SW 1271 (cell line): ENCODE measurements around the gene OR52N2.
A peak's percentile ranks its signal among the peaks of the same experiment; 100 is the strongest.

ENCODE experiments used
- DNase-seq, 2 experiments: peaks; one replicate each; lab custom pipeline; 2025; lab: John Stamatoyannopoulos, UW

Gene OR52N2

DNA sequence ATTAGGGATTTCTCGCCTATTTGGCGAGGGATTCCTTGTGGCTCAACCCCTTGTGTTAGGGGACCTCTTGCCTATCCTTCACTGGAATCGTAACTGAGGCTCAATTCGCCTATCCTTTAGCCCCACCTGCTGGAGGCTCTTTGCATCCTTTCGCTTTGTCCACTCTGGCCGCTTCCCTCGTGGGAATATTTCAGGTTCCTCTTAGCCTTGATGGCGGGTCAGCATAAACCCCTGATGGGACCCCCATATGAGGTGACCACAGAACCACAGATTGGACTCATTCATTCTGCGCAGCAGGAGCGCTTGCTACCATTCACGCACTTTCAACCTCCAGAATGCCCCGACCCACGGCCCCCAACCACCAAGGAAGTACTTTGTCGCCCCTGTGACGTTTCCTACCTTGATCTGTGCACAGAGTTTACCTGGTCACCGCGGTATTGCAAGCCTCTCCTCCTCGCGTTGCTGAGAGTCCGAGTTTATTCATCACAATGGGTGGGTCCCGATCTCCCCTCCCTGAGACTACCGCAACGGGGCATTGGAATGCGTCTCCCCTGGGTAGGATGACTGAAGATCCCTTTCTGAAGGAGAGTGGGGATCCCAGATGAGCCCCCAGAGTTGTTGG lies at the start of gene OR52N2:
TSS of gene OR52N2 (plus strand) at position 425 of the 622 bp plus-strand sequence. CDS start 11,412 bp downstream, outside the sequence.
- DNase-seq = peak; percentile 35 to 64

DNA sequence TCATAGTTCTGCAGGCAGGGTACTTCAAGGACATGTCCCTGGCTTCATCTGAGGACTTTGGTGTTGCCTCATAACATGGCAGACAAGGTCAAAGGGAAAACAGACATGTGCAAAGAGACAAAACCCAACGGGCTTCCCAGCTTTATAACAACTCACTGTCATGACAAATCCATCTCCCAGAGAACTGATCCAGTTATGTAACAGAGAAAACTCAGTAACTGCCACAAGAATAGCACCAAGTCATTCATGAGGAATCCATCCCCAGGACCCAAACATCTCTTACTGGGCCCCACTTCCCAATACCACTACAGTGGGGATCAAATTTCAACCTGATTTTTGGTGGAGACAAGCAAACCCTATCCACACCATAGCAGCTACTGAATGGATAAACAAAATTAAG lies 41.7 kb upstream of the OR52N2 start:
- no peak for DNase-seq

DNA sequence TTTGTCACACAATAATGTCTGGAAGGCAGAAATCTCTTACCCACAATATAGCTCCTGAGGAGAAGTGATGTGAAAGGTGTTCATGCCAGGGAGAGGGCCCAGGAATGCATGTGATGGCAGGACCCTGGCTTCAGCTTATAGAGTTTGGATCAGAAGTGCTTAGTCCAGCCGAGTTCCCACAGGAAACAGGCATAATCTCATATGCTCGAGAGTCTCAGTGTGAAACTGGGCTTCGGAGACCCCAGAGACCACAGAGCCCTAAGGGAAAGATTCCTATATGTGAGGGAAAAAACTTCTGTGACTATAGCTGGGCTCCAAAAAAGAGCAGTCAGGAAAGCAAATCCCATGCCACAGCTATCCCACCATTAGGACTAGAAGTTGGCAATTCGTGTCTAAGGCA lies 25.5 kb upstream of the OR52N2 start, which contains the start of gene OR52N5:
TSS of gene OR52N5 (minus strand) at position 101 of the 400 bp plus-strand sequence. CDS start 4,721 bp downstream, outside the sequence.
- DNase-seq = no peak

DNA sequence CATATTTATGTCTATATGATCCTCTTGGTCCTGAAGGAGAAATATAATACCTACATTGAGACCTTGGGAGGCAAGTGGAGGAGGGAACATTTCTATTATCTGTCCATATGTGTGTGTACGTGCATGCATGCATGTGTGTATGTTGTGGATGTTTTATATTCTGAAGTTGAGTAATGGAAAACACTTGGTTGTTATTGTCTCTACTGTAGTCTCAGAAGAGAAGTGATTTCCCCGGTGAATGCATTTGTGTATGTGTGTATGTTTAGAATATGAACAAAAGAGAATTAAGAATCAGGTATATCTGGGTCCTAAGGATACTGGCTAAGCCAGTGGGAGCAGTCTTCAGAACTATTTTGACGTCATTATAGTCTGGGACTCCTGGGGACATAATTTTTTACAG lies 17.6 kb upstream of the OR52N2 start, which contains the start of gene OR52N1:
TSS of gene OR52N1 (minus strand) at position 101 of the 400 bp plus-strand sequence. CDS start 2,449 bp downstream, outside the sequence.
- no peak for DNase-seq

DNA sequence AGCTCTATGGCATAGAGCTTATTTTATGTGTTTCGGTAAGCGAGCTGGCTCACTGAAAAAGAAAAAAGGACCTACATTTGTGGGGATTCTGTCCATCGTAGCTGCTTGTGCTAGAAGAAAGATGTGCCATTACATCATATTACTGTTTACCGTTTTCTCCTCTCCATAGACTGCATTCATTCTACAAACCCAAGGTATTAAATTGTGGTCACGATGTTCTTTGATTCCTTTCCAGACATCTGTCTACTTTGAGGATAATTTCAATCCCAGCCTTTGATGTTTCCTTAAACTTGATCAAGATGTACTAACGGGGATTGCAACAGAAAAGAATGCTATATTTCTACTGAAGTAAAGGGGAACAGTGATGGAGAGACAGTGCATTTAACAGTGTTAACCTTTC lies 12.2 kb upstream of the OR52N2 start:
- DNase-seq = no peak

DNA sequence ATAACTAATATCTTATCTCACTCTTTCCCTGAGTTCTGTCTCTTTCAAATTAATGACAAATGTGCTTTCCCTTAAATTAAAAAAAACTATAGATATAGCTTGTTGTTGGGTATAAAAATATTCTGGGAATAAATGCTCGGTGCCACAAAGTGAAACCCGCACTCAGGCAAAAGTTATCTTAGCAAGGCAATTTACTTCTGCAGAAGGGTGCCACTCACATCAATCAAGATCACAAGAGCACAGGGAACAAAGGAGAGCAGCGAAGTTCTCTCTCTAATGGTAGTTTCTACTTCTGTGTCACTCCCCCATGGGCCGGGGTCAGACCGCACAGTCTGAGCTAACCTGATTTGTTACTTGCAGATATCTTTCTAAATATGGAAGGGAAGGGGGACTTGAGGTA lies 4.7 kb upstream of the OR52N2 start:
- DNase-seq = no peak

DNA sequence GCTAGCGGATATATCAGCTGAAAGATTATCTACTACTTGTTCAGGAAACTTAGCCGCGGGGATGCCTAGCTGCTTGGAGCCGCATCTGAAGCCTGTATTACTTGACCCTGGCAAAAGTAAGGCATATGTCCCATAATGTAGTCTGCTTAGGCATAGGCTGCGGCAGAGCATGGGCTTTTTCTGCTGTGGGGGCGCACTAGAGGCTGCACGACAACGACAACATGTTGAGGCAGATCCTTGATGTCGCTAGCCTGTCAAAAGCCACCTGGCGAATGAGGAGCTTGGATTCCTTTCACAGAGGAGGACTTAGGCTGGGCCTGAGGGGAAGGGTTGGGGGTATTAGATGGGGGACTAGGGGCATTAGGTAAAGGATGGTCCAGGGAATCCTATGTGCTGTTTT lies 1.1 kb upstream of the OR52N2 start:
- DNase-seq = no peak

DNA sequence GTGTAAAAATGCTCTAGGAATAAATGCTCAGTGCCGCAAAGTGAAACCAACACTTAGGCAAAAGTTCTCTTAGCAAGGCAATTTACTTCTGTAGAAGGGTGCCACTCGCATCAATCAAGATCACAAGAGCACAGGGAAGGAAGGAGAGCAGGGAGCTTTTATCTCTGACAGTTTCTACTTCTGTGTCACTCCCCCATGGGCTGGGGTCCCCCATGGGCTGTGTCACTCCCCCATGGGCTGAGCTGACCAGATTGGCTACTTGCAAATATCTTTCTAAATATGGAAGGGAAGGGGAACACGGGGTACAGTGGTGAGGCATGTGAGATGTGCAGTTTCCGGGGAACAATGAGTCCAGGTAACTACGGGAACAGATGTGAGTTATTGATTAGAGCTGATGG lies 397 bp downstream of the OR52N2 start:
- DNase-seq = no peak

DNA sequence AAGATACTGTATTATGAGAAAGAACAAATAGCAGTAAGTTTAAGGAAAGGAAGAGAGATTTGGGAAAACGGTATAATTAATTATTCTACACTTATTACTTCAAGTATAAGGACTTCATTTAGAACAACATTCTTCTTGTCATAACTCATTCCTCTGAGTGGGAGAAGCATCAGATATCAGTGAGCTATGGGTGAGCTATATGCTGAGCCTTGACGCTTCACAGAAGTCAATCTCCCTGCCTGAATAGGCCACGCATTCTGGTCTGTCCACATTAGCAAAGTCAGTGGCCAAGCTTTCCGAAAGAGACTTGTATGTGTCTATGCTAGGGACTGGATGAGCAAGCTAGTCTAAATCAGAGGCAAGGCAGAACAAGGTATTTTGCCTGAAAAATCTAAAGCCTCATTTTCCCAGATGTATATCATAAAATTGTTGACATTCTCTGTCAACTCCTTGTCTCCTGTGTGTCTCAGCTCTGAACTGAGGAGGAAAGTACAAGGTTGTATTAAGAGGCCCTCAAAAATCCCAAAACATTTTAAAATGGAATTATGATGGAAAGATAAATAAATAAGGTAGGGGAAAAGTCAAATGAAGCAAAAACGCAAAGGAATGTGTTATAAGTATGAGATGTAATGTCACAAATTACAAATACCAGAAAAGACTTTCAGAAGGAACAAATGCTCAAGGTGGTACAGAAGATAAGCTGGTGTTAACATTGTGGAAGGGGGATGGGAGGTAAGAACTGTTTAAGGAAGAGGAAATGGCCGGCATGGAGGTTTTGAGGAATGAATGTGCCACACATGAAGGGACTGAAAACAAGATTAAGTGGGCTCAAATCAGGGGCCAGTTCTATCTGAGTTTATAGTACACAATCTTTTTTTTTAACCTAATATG lies 1.4 kb downstream of the OR52N2 start:
- DNase-seq = no peak

DNA sequence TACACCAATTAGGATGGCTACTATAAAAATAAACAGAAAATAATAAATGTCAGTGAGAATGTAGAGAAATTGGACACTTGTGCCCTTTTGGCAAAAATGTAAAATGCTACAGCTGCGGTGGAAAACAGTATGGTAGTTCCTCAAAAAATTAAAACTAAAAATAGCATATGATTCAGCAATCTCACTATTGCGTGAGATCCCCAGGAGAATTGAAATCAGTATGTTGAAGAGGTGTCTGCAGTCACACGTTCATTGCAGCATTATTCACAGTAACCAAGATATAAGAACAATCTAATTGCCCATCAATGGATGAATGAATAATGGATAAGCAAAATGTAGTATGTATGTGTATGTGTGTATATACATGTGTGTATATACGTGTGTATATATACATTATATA lies 6.8 kb downstream of the OR52N2 start:
- no peak for DNase-seq

DNA sequence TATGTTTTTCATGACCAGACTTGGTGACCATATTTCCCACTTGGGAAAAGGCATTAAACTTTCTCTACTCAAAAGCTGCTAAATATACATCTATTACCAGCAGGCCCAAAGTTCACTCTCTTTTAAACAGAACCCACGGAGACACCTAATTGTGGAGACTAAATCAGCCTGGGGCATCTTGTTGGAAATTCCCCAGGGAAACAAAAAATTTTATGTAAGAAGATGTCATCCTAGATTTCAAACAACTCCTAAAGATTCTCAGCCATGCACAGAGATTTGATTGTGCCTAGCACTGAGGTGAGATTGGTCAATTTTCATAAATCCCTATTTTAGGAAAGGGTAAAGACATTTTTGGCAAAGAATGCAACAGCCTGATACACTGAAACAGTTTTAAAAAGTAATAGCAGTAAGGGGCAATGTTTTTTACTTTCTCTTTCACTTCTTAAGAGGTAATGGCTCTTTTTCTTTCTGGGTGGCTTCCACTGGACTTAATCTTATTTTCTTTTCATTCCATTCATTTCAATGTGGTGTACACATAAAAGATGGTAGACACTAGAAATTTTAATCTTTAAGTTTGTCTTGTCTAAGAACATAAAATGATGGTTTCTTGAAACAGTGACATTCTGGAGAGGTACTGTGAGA lies 9.6 kb downstream of the OR52N2 start:
- DNase-seq = no peak

DNA sequence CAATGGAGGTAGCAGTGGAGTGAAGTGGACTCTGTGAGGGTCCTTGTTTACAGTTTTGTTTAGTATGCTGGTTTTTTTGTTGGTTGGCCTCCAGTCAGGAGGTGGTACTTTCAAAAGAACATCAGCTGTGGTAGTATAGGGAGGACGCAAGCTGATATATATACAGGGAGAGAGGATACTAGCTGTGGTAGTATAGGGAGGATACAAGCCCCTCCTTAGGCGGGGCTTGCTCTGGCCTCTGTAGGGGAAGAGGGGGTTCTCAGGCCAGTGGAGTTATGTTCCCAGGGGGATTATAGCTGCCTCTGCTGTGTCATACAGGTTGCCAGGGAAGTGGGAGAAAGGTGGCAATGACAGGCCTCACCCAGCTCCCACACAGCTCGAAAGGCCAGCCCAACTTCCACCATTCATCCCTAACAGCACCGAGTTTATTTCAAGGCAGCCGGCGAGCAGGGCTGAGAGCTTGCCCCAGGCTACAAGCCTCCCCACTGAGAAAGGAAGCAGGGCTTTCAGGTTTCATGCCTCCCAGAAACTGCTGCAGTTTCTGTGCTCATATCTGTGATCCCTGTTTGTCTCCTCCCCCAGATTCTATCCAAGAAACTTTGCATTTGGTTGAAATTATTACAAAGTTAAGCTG lies 22.6 kb downstream of the OR52N2 start:
- DNase-seq = no peak

DNA sequence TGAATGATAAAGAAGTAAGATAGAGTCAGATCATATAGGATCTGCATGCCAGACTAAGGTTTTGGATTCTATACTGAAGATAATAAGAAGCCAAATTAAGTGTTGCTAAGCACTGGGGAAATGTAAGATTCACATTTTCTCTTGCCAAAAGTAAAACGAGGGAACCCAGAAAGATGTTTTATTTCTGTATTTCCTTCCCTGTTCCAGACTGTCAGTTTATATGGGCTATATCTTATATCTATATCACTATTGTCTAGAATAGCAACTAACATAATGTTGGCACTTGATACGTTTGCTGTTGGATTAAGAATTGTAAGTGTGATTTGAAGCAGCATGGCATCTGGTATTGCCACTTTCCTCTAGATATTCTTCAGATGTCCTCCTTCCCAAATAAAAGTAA lies 24.7 kb downstream of the OR52N2 start:
- no peak for DNase-seq

DNA sequence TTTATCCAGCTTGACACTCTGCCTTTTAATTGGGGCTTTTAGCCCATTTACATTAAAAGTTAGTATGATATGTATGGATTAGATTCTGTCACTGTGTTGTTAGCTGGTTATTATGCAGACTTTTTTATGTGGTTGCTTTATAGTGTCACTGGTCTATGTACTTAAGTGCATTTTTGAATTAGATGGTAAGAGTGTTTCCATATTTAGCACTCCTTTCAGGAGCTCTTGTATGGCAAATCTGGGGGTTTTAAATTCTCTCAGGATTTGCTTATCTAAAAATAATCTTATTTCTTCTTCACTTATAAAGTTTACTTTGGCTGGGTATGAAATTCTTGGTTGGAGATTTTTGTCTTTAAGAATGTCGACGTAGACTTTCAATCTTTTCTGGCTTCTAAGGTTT lies 29.0 kb downstream of the OR52N2 start:
- DNase-seq = no peak

DNA sequence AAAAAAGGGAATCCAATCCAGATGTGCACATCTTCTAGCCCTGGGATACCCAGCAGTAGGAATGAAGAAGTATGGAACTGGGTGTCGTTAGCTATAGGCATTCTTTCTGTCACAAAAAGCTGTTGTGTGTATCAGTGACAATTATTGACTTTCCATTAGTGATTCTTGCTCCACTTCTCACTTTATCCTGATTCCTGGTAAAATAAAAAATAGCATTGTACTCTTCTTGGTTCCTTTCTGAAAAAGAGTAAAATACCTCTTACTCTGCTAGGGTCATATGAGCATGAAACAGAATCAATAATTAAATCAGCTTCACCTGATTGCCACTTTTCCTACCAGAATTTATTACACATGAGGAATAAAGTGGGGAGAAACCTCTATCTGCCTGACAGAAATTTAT lies 33.1 kb downstream of the OR52N2 start, which contains the start of gene OR52E6:
TSS of gene OR52E6 (minus strand) at position 101 of the 400 bp plus-strand sequence. CDS start at position 101, 0 bp downstream.
- DNase-seq = no peak

DNA sequence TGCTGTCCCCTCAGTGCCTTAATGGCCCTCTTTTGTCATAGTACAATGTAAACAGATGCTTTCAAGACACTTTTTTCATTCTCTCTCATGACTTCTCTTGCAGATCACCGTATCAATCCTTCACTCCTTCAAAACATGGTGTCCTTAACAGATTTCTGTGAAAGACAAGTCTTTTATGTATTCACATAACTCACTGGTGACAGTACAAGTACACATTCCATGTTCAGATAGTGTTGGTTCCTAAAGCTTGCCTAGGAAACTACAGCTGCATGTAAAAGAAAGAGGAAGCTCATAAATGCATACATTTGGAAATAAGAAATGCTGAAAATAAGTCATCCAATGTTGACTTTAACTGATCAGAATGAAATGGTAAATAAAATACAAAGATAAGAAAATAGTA lies 38.0 kb downstream of the OR52N2 start:
- no peak for DNase-seq

DNA sequence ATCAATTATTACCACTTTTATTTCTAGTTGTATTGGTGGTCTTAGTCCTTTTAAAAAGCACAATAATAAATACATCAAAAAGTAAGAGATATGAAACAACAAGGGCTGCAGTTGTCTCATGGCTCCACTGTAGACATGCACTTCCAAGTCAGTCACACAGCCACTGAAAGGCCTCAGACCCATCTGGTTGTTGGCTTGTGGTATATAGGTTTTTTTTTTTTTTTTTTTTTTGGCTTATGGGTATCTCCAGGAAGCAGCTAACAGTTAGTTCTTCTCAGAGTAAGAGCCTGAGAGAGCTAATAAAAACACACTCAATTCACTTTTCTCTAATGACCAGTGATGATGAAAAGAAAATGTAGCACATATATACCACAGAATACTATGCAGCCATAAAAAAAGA lies 39.0 kb downstream of the OR52N2 start:
- no peak for DNase-seq

DNA sequence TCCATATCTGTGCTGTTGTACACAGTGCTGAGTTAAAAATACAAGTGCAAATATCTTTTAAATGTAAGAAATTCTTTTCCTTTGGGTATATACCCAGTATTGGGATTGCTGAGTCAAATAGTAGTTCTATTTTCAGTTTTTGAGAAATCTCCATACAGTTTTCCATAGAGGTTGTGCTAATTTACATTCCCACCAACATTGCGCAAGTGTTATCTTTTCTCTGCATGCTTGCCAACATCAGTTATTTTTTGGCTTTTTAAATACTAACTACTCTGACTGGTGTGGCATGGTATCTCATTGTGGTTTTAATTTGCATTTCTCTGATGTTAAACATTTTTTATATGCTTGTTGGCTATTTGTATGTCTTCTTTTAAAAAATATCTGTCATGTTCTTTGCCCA lies 42.3 kb downstream of the OR52N2 start:
- no peak for DNase-seq

DNA sequence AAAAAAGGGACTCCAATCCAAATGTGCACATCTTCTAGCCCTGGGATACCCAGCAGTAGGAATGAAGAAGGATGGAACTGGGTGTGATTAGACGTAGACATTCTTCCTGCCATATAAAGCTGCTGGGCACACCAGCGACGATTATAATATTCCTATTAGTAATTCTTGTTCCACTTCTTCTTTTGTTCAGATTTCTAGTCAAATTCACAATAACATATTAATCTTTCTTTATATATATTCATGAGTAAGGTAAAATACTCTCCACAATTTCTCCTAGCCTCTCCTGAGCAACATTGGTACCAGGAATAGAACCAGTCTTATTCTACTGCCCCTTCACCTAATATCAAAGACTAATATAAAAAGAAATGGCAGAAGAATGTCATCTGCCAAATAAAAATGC lies 48.9 kb downstream of the OR52N2 start, which contains the start of gene OR52E8:
TSS of gene OR52E8 (minus strand) at position 101 of the 400 bp plus-strand sequence. CDS start at position 101, 0 bp downstream.
- no peak for DNase-seq

DNA sequence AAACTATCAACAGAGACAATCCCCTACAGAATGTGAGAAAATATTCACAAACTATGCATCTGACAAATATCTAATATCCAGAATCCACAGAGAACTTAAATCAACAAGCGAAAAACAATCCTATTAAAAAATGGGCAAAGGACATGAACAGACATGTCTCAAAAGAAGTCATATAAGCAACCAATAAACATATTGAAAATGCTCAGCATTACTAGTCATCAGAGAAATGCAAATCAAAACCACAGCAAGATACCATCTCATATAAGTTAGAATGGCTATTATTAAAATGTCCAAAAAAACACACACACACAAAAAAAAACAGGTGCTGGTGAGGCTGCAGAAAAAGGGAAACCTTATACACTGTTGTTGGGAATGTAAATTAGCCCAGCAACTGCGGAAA lies 57.1 kb downstream of the OR52N2 start:
- DNase-seq = no peak
